ENCODE measurements around the gene SIX1. TPM values are rescaled to one million over a fixed set of nuclear protein-coding genes. Genes with fewer than 3 reads are reported as not detected.

The SIX1 gene
- 6.5 and 6.8 TPM in 2 replicates for total RNA-seq (2016; rRNA removed; fragmentation: Illumina TruSeq; extraction: Trizol)
- total RNA-seq (2016; cell fraction: cytosol; rRNA removed; fragmentation: Illumina TruSeq; extraction: Trizol; ENCODE audit: low read depth) = 2.6 and 3.0 TPM in 2 replicates
- 5.9 and 6.3 TPM in 2 replicates for total RNA-seq (2016; cell fraction: insoluble cytoplasmic fraction; rRNA removed; fragmentation: Illumina TruSeq; extraction: Trizol)
- 6.9 and 7.5 TPM in 2 replicates for total RNA-seq (2016; cell fraction: membrane; rRNA removed; fragmentation: Illumina TruSeq; extraction: Trizol)
- 4.9 and 6.0 TPM in 2 replicates for total RNA-seq (2016; cell fraction: nucleus; rRNA removed; fragmentation: Illumina TruSeq; extraction: Trizol)
- 1.3 and 1.7 TPM in 2 replicates for polyA plus RNA-seq (2011; rRNA removed)
- polyA plus RNA-seq (2011; cell fraction: cytosol; rRNA removed) = 1.2 and 1.8 TPM in 2 replicates
- 2.7 and 3.5 TPM in 2 replicates for polyA plus RNA-seq (2011; cell fraction: nucleus; rRNA removed)
- polyA plus RNA-seq (2012) = 3.0 and 3.1 TPM in 2 replicates
- 1.1 and 1.3 TPM in 2 replicates for polyA plus RNA-seq (2016; cell fraction: cytosol; fragmentation: Illumina TruSeq; extraction: Trizol; ENCODE audit: low read depth)
- 6.3 and 7.8 TPM in 2 replicates for polyA plus RNA-seq (2016; cell fraction: insoluble cytoplasmic fraction; fragmentation: Illumina TruSeq; extraction: Trizol; ENCODE audit: low read depth)
- polyA plus RNA-seq (2016; cell fraction: membrane; fragmentation: Illumina TruSeq; extraction: Trizol; ENCODE audit: low read depth) = 2.3 and 2.7 TPM in 2 replicates
- 6.4 and 7.6 TPM in 2 replicates for polyA plus RNA-seq (2016; cell fraction: nucleus; fragmentation: Illumina TruSeq; extraction: Trizol; ENCODE audit: insufficient read depth, low read depth)
- 1.5 and 4.6 TPM in 2 replicates for polyA minus RNA-seq (2011; rRNA and poly(A)+ RNA removed; ENCODE audit: low replicate concordance)
- 2.3 and 3.2 TPM in 2 replicates for polyA minus RNA-seq (2011; cell fraction: cytosol; rRNA and poly(A)+ RNA removed)
- 7.1 and 8.3 TPM in 2 replicates for polyA minus RNA-seq (2011; cell fraction: nucleus; rRNA and poly(A)+ RNA removed)
- percentile 56 among the genes with signal in this experiment for Bru-seq, nascent RNA
- BruChase-seq, experiment 1, labeled RNA remaining after a 6-hour chase = percentile 44 among the genes with signal in this experiment
- BruChase-seq, experiment 2, labeled RNA remaining after a 2-hour chase = percentile 59 among the genes with signal in this experiment
- long read RNA-seq, experiment 1, partial matches to known transcripts = 0 of 4 reads
- long read RNA-seq, experiment 1, other reads (novel, unspliced or antisense) = 0 of 4 reads
- long read RNA-seq, experiment 2, transcript SIX1-201 (2 exons, 3,996 nt) = major isoform, 7 of 22 reads
- long read RNA-seq, experiment 2, partial matches to known transcripts = 0 of 22 reads
- long read RNA-seq, experiment 2, other reads (novel, unspliced or antisense) = 15 of 22 reads

- POLR2A ChIA-PET = interaction anchor here (0.7 to 1.7 kb wide), 9 partner anchors 8 to 332 kb away, joined by 3 to 7 read pairs (median 5); partner anchors contain the start of genes SIX4, SLC38A6 and TRMT5
- in situ Hi-C loops (cut with HindIII; ENCODE audit: extremely low pct_ligation_motif_present, low pct_unique_long_range_greater_than_20kb) (no loop called here), intact Hi-C loops (cut with micrococcal nuclease; ENCODE audit: unreplicated experiment) (loop anchor here (1.0 to 5.0 kb wide), 3 partner anchors 72 to 378 kb away; no protein-coding TSS in a partner anchor)
- no peak for FAIRE-seq
- peaks cover 1 to 27% of the 10 kb centered on the region in 2 experiments; a peak in 4 of 5 replicates for H3K27me3 ChIP-seq (ENCODE audit: control insufficient read depth in 1 of 2, insufficient read depth in 2 of 2, low read length in 2 of 2)
- under 1% methylated on average over 31 of the region's 79 CpGs for WGBS (ENCODE audit: low lambda C conversion rate)
- TSS peak; percentile 47 for BruUV-seq (replicated peaks)
- peak; percentile 93 for ATAC-seq
- H3K9me3 ChIP-seq (ENCODE audit: low read length) = no peaks in the 10 kb centered on the region
- H4K20me1 ChIP-seq (ENCODE audit: insufficient read depth, low read length) = no peaks in the 10 kb centered on the region
- peak; percentile 77 for DNase-seq (ENCODE audit: low spot score)
- peak within 1 kb of the TSS; percentile 75 to 79 (median 77) for H3K4me3 ChIP-seq (replicated peaks in 1 of 3; ENCODE audit: insufficient read depth in 1 of 3, low read depth in 2 of 3, low read length in 3 of 3)
- H3K79me2 ChIP-seq (ENCODE audit: insufficient read depth, low read length) = peaks cover 44% of the 10 kb centered on the region
- peak within 1 kb of the TSS; percentile 96 for H3K4me2 ChIP-seq (ENCODE audit: low read depth, low read length)
- H2AFZ ChIP-seq (ENCODE audit: low read length) = peak within 1 kb of the TSS; percentile 55
- H3K4me1 ChIP-seq (ENCODE audit: insufficient read depth, low read length) = peaks cover 55% of the 10 kb centered on the region
- CTCF ChIA-PET (ENCODE audit: low intra/inter-chr PET ratio, low total read pairs) = no interaction called here
- peak within 1 kb of the TSS; percentile 44 for H3K27ac ChIP-seq (ENCODE audit: extremely low read length, insufficient read depth, low read length)
- peak within 1 kb of the TSS; percentile 69 for H3K9ac ChIP-seq (ENCODE audit: insufficient read depth, low read depth, low read length)
- H3K36me3 ChIP-seq (replicated peaks in 1 of 2; ENCODE audit: control insufficient read depth in 1 of 2, insufficient read depth in 2 of 2, low read length in 2 of 2) = no peaks in the 10 kb centered on the region
- TF ChIP-seq ZBTB46 (CRISPR knock-in tag; IDR thresholded peaks at IDR 0.05; ENCODE audit: borderline replicate concordance) (peak; percentile 47; the same call in 1 of the 2 replicates), CBX2 (IDR thresholded peaks at IDR 0.05; ENCODE audit: low read depth, low read length) (no peak), CBX2 (CRISPR knock-in tag; IDR thresholded peaks at IDR 0.05; ENCODE audit: low read depth) (0 out of 2 replicates have a peak, but pooled peaks have one; percentile 90), ERF (CRISPR knock-in tag; IDR thresholded peaks at IDR 0.05) (peak; percentile 63; the same call in 1 of the 2 replicates), ARNTL (CRISPR knock-in tag; IDR thresholded peaks at IDR 0.05) (peak; percentile 34; the same call in 1 of the 2 replicates), PTBP1 (IDR thresholded peaks at IDR 0.05; ENCODE audit: low read depth, low read length, poor library complexity, severe bottlenecking) (peak; percentile 65), MXD3 (CRISPR knock-in tag; IDR thresholded peaks at IDR 0.05) (peak; percentile 84; the same call in 1 of the 2 replicates)
- TF ChIP-seq, protein P1, sequence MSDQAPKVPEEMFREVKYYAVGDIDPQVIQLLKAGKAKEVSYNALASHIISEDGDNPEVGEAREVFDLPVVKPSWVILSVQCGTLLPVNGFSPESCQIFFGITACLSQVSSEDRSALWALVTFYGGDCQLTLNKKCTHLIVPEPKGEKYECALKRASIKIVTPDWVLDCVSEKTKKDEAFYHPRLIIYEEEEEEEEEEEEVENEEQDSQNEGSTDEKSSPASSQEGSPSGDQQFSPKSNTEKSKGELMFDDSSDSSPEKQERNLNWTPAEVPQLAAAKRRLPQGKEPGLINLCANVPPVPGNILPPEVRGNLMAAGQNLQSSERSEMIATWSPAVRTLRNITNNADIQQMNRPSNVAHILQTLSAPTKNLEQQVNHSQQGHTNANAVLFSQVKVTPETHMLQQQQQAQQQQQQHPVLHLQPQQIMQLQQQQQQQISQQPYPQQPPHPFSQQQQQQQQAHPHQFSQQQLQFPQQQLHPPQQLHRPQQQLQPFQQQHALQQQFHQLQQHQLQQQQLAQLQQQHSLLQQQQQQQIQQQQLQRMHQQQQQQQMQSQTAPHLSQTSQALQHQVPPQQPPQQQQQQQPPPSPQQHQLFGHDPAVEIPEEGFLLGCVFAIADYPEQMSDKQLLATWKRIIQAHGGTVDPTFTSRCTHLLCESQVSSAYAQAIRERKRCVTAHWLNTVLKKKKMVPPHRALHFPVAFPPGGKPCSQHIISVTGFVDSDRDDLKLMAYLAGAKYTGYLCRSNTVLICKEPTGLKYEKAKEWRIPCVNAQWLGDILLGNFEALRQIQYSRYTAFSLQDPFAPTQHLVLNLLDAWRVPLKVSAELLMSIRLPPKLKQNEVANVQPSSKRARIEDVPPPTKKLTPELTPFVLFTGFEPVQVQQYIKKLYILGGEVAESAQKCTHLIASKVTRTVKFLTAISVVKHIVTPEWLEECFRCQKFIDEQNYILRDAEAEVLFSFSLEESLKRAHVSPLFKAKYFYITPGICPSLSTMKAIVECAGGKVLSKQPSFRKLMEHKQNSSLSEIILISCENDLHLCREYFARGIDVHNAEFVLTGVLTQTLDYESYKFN (CRISPR knock-in tag; conservative IDR thresholded peaks at IDR 0.05) = peak; percentile 30; the same call in 1 of the 2 replicates
These were observed at the start of gene SIX1 for GRCh38 chr14:60648934-60649874. Gene SIX1, minus strand, starts transcription at chr14:60649477. Its CDS starts 288 bp downstream, at chr14:60649189.
